RCC 7860 (cell line): ENCODE data around the gene ARPC1A.
"Not testable (repeated sequence)": the region's sequence is repeated elsewhere in the genome, so short reads cannot be mapped to it uniquely, and the experiment has no call there.

ENCODE experiments used
- DNase-seq: peaks from one replicate; pipeline ENCODE4 v3.0.0-alpha.2; 2015; ENCODE audit warnings: low spot score
- FAIRE-seq: peaks from 2 replicates; lab custom pipeline; 2012; peaks lifted over from hg19 to GRCh38; lab: Jason Lieb, UNC

ARPC1A gene

GRCh38 chr7:99385564-99385963, 59.9 kb downstream of the ARPC1A start:
- DNase-seq (no peak), FAIRE-seq (no peak)

- DNase-seq (peak; percentile 57), FAIRE-seq (no peak)
Observed at GRCh38 chr7:99386584-99387238, 61.0 kb downstream of the ARPC1A start.

- not testable (repeated sequence) for FAIRE-seq, DNase-seq
Observed at GRCh38 chr7:99387239-99387635, 61.5 kb downstream of the ARPC1A start.

- FAIRE-seq = no peak
Observed at GRCh38 chr7:99387912-99388311, 62.2 kb downstream of the ARPC1A start.

GRCh38 chr7:99389772-99390171, 64.1 kb downstream of the ARPC1A start:
- DNase-seq = no peak
- FAIRE-seq = no peak

More at GRCh38 chr7:99387912-99388311, 62.2 kb downstream of the ARPC1A start:
- no peak for DNase-seq

- FAIRE-seq = no peak
- no peak for DNase-seq
Observed at GRCh38 chr7:99390941-99391602, 65.4 kb downstream of the ARPC1A start.

GRCh38 chr7:99392046-99392445, 66.3 kb downstream of the ARPC1A start:
- no peak for DNase-seq
- FAIRE-seq = no peak

GRCh38 chr7:99392659-99393354, 67.1 kb downstream of the ARPC1A start:
- FAIRE-seq = no peak
- DNase-seq = no peak

GRCh38 chr7:99393355-99394187, 67.9 kb downstream of the ARPC1A start:
- no peak for FAIRE-seq
- DNase-seq = no peak

GRCh38 chr7:99394188-99394502, 68.4 kb downstream of the ARPC1A start:
- FAIRE-seq = no peak
- DNase-seq = no peak

GRCh38 chr7:99395616-99396327, 70.1 kb downstream of the ARPC1A start:
- DNase-seq = no peak
- FAIRE-seq = no peak

GRCh38 chr7:99396418-99397296, 71.0 kb downstream of the ARPC1A start:
- DNase-seq (no peak), FAIRE-seq (no peak)

- FAIRE-seq (no peak), DNase-seq (no peak)
Observed at GRCh38 chr7:99397297-99397983, 71.7 kb downstream of the ARPC1A start.

GRCh38 chr7:99398891-99399445, 73.3 kb downstream of the ARPC1A start:
- no peak for FAIRE-seq
- no peak for DNase-seq

- FAIRE-seq = no peak
- no peak for DNase-seq
Observed at GRCh38 chr7:99399597-99399996, 73.9 kb downstream of the ARPC1A start.

- FAIRE-seq = no peak
Observed at GRCh38 chr7:99402854-99403253, 77.2 kb downstream of the ARPC1A start.

GRCh38 chr7:99403764-99404163, 78.1 kb downstream of the ARPC1A start:
- FAIRE-seq (no peak), DNase-seq (no peak)

More at GRCh38 chr7:99402854-99403253, 77.2 kb downstream of the ARPC1A start:
- no peak for DNase-seq

GRCh38 chr7:99404235-99404976, 78.7 kb downstream of the ARPC1A start:
- peak; percentile 36 for DNase-seq
- FAIRE-seq = no peak
